HepG2 (cell line): Measurements from ENCODE around the gene KCNQ1OT1. TPM values are rescaled to one million over a fixed set of nuclear protein-coding genes. Genes with fewer than 3 reads are reported as not detected.

ENCODE experiments used
- AGO1 ChIP-seq: fragments of 200-400 bp; formaldehyde crosslinking; IDR thresholded peaks from 2 replicates; pipeline ENCODE4 v1.6.1; 2017; ENCODE audit warnings: mild to moderate bottlenecking, low read depth, low read length, moderate library complexity; ENCODE audit not compliant: poor library complexity, severe bottlenecking
- DNMT3B ChIP-seq: conservative IDR thresholded peaks from 2 replicates; pipeline ENCODE4 v1.6.1; 2016; ENCODE audit warnings: missing biosample characterization, control low read depth
- EEA1 ChIP-seq: sonication (generic); formaldehyde crosslinking; IDR thresholded peaks from 2 replicates; pipeline ENCODE4 v1.5.1; 2020; ENCODE audit warnings: mild to moderate bottlenecking, missing genetic modification reagents, borderline replicate concordance
- GATAD2A ChIP-seq: IDR thresholded peaks from 2 replicates; pipeline ENCODE4 v1.6.1; 2016
- GPN1 ChIP-seq: sonication (generic); formaldehyde crosslinking; IDR thresholded peaks from 2 replicates; pipeline ENCODE4 v1.5.1; 2020; ENCODE audit warnings: missing genetic modification reagents, borderline replicate concordance
- HNF4A ChIP-seq: sonication (generic); formaldehyde crosslinking; IDR thresholded peaks from 2 replicates; pipeline ENCODE4 v1.4.0; 2020; ENCODE audit warnings: missing genetic modification reagents
- JUNB ChIP-seq: sonication (generic); formaldehyde crosslinking; IDR thresholded peaks from 2 replicates; pipeline ENCODE4 v1.8.0; 2022; ENCODE audit warnings: missing genetic modification reagents, mild to moderate bottlenecking, borderline replicate concordance
- KDM6A ChIP-seq: IDR thresholded peaks from 2 replicates; pipeline ENCODE4 v1.6.1; 2016; ENCODE audit warnings: low read depth
- KLF13 ChIP-seq: sonication (generic); formaldehyde crosslinking; IDR thresholded peaks from 2 replicates; pipeline ENCODE4 v1.4.0; 2020; ENCODE audit warnings: mild to moderate bottlenecking, missing genetic modification reagents
- KLF6 ChIP-seq: IDR thresholded peaks from 2 replicates; pipeline ENCODE4 v1.8.0; 2016; ENCODE audit warnings: missing biosample characterization, missing genetic modification reagents
- KMT2B ChIP-seq: IDR thresholded peaks from 2 replicates; pipeline ENCODE4 v1.6.1; 2016; ENCODE audit warnings: missing genetic modification reagents, missing compliant biosample characterization
- MAFF ChIP-seq: IDR thresholded peaks from 2 replicates; pipeline ENCODE4 v1.6.1; 2011; ENCODE audit warnings: low read depth, low read length, improper control_type of control experiment
- MEIS1 ChIP-seq: sonication (generic); formaldehyde crosslinking; IDR thresholded peaks from 2 replicates; pipeline ENCODE4 v1.9.0; 2021; ENCODE audit warnings: mild to moderate bottlenecking, missing genetic modification reagents, moderate library complexity, borderline replicate concordance
- NCOR1 ChIP-seq: fragments of 200-600 bp; sonication (generic); IDR thresholded peaks from 2 replicates; pipeline ENCODE4 v1.7.0; 2017; ENCODE audit warnings: antibody characterized with exemption, low read length, borderline replicate concordance
- NFYB ChIP-seq: sonication (generic); formaldehyde crosslinking; IDR thresholded peaks from 2 replicates; pipeline ENCODE4 v1.4.0; 2020; ENCODE audit warnings: missing genetic modification reagents
- PCBP2 ChIP-seq: fragments of 200-400 bp; formaldehyde crosslinking; optimal IDR thresholded peaks from 2 replicates; pipeline ENCODE3; 2018; ENCODE audit warnings: low read length, low read depth; ENCODE audit not compliant: poor library complexity, severe bottlenecking
- RFX1 ChIP-seq: fragments of 450-650 bp; IDR thresholded peaks from 2 replicates; pipeline ENCODE4 v1.6.1; 2017
- RXRB ChIP-seq: IDR thresholded peaks from 2 replicates; pipeline ENCODE4 v1.6.1; 2016; ENCODE audit warnings: borderline replicate concordance, missing genetic modification reagents, missing compliant biosample characterization
- SRY ChIP-seq: sonication (generic); formaldehyde crosslinking; IDR thresholded peaks from 2 replicates; pipeline ENCODE4 v1.8.0; 2022; ENCODE audit warnings: mild to moderate bottlenecking, missing genetic modification reagents
- ZNF577 ChIP-seq: sonication (generic); formaldehyde crosslinking; IDR thresholded peaks from 2 replicates; pipeline ENCODE4 v1.4.0; 2020; ENCODE audit warnings: mild to moderate bottlenecking, low read depth, missing genetic modification reagents, borderline replicate concordance
- ZSCAN20 ChIP-seq: sonication (generic); formaldehyde crosslinking; IDR thresholded peaks from 2 replicates; pipeline ENCODE4 v1.4.0; 2020; ENCODE audit warnings: missing genetic modification reagents, mild to moderate bottlenecking, borderline replicate concordance
- polyA plus RNA-seq, 8 experiments: library from polyadenylated mRNA; depleted of rRNA in 3 of 8; stranded (reverse) in 7 of 8; unstranded in 1 of 8; fragments of >200 nt; fragmentation: Illumina TruSeq in 4 of 8; extraction: Trizol in 4 of 8; gene quantifications; 2 replicates each; pipeline versions ENCODE4 v1.2.1 to v1.2.3, GENCODE V29; 2011 to 2016; ENCODE audit warnings: low read depth in 4 of 8, missing spikeins in 1 of 8, mixed read lengths in 1 of 8; ENCODE audit not compliant: insufficient read depth in 1 of 8
- total RNA-seq, 5 experiments: library from RNA; depleted of rRNA; stranded (reverse); fragments of >200 nt; fragmentation: Illumina TruSeq; extraction: Trizol; gene quantifications; 2 replicates each; pipeline ENCODE4 v1.2.3, GENCODE V29; 2016; ENCODE audit warnings: low read depth in 1 of 5
- TF ChIP-seq, protein P1 (sequence below): sonication (generic); formaldehyde crosslinking; conservative IDR thresholded peaks from 2 replicates; pipeline ENCODE4 v1.4.0; 2020; ENCODE audit warnings: missing genetic modification reagents
- TF ChIP-seq, protein P2 (sequence below): sonication (generic); formaldehyde crosslinking; IDR thresholded peaks from 2 replicates; pipeline ENCODE4 v1.5.1; 2020; ENCODE audit warnings: mild to moderate bottlenecking, moderate library complexity, missing genetic modification reagents
- TF ChIP-seq, protein P3 (sequence below): IDR thresholded peaks from 2 replicates; pipeline ENCODE4 v1.6.1; 2016; ENCODE audit warnings: missing biosample characterization, missing genetic modification reagents, low read depth
- TF ChIP-seq, protein P4 (sequence below): sonication (generic); formaldehyde crosslinking; IDR thresholded peaks from 2 replicates; pipeline ENCODE4 v1.4.0; 2020; ENCODE audit warnings: low read depth, mild to moderate bottlenecking, missing genetic modification reagents

KCNQ1OT1 gene
- total and polyA plus RNA-seq, 2 of the 13 experiments (the other 11 are each of a cell fraction or from before 2014, with no cell fraction given) = 1.3 to 18.9 TPM

DNA sequence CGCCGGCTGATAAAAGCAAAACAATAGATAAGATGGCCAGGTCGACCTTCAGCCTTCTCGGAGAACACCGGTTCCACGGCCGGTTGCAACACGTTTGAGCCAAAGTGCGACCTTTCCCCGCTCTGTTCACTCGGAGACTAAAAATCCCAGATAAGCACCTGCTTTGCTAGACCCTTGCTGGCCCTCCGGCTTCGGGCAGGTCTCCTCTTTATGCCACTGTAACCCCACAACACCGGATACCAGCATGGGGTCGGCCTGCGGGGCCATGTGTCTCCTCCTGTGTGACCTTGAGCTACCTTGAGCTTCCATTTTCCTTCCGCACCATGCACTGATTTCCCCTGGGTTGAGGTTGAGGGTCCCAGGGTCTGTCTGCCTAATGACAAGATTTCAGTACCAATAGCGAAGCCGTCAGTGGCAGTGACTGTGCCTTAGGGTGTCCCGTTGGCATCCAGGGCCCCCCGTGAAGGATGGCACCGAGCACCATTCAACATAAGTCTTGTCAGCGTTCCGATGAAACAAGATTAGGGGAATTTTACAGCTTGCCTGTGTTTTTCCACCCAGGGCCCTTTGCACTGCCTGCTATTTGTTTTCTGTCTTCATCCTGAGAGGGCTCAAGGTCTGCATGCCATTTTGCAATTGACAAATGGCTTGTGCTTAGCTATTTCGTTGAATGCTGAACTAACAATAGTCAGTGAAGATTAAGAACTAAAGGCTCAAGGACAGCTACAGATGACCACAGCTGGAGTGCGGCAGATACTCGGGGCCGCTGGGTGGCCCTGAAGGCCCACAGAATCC is 136.4 kb downstream of the KCNQ1OT1 start (continued):
- TF ChIP-seq HNF4A = peak; percentile 98
- no peak for TF ChIP-seq AGO1
- no peak for TF ChIP-seq DNMT3B (CRISPR knock-in tag)
- TF ChIP-seq RXRB (CRISPR knock-in tag) = peak; percentile 57; the same call in 1 of the 2 replicates
- peak; percentile 57 for TF ChIP-seq KMT2B (CRISPR knock-in tag)
- peak; percentile 24; the same call in 1 of the 2 replicates for TF ChIP-seq MAFF
- no peak for TF ChIP-seq JUNB (CRISPR knock-in tag)
- TF ChIP-seq KLF6 (CRISPR knock-in tag) = 0 out of 2 replicates have a peak, but pooled peaks have one; percentile 33
- peak; percentile 77 for TF ChIP-seq NCOR1
- TF ChIP-seq MEIS1 = peak; percentile 93
- TF ChIP-seq ZNF577 (CRISPR knock-in tag) = no peak
- no peak for TF ChIP-seq NFYB (CRISPR knock-in tag)
- TF ChIP-seq, protein P1, sequence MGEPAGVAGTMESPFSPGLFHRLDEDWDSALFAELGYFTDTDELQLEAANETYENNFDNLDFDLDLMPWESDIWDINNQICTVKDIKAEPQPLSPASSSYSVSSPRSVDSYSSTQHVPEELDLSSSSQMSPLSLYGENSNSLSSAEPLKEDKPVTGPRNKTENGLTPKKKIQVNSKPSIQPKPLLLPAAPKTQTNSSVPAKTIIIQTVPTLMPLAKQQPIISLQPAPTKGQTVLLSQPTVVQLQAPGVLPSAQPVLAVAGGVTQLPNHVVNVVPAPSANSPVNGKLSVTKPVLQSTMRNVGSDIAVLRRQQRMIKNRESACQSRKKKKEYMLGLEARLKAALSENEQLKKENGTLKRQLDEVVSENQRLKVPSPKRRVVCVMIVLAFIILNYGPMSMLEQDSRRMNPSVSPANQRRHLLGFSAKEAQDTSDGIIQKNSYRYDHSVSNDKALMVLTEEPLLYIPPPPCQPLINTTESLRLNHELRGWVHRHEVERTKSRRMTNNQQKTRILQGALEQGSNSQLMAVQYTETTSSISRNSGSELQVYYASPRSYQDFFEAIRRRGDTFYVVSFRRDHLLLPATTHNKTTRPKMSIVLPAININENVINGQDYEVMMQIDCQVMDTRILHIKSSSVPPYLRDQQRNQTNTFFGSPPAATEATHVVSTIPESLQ = no peak
- TF ChIP-seq, protein P2, sequence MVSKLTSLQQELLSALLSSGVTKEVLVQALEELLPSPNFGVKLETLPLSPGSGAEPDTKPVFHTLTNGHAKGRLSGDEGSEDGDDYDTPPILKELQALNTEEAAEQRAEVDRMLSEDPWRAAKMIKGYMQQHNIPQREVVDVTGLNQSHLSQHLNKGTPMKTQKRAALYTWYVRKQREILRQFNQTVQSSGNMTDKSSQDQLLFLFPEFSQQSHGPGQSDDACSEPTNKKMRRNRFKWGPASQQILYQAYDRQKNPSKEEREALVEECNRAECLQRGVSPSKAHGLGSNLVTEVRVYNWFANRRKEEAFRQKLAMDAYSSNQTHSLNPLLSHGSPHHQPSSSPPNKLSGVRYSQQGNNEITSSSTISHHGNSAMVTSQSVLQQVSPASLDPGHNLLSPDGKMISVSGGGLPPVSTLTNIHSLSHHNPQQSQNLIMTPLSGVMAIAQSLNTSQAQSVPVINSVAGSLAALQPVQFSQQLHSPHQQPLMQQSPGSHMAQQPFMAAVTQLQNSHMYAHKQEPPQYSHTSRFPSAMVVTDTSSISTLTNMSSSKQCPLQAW (CRISPR knock-in tag) = peak; percentile 81
- TF ChIP-seq EEA1 (CRISPR knock-in tag) = no peak
- TF ChIP-seq KDM6A (CRISPR knock-in tag) = peak; percentile 80; the same call in 1 of the 2 replicates
- TF ChIP-seq RFX1 = no peak
- TF ChIP-seq, protein P3, sequence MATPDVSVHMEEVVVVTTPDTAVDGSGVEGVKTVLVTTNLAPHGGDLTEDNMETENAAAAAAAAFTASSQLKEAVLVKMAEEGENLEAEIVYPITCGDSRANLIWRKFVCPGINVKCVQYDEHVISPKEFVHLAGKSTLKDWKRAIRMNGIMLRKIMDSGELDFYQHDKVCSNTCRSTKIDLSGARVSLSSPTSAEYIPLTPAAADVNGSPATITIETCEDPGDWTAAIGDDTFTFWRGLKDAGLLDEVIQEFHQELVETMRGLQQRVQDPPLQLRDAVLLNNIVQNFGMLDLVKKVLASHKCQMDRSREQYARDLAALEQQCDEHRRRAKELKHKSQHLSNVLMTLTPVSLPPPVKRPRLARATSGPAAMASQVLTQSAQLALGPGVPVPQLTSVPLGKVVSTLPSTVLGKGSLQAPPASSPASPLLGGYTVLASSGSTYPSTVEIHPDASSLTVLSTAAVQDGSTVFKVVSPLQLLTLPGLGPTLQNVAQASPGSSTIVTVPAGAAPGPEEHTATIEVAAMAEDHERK = no peak
- 0 out of 2 replicates have a peak, but pooled peaks have one; percentile 62 for TF ChIP-seq KLF13 (CRISPR knock-in tag)
- TF ChIP-seq SRY (CRISPR knock-in tag) = no peak
- no peak for TF ChIP-seq PCBP2
- TF ChIP-seq GATAD2A = peak; percentile 91
- TF ChIP-seq, protein P4, sequence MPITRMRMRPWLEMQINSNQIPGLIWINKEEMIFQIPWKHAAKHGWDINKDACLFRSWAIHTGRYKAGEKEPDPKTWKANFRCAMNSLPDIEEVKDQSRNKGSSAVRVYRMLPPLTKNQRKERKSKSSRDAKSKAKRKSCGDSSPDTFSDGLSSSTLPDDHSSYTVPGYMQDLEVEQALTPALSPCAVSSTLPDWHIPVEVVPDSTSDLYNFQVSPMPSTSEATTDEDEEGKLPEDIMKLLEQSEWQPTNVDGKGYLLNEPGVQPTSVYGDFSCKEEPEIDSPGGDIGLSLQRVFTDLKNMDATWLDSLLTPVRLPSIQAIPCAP (CRISPR knock-in tag) = no peak
- no peak for TF ChIP-seq GPN1 (CRISPR knock-in tag)
- peak; percentile 79; the same call in 1 of the 2 replicates for TF ChIP-seq ZSCAN20 (CRISPR knock-in tag)
